Measurements from ENCODE around the gene DCANP1.

Gene DCANP1

DNA sequence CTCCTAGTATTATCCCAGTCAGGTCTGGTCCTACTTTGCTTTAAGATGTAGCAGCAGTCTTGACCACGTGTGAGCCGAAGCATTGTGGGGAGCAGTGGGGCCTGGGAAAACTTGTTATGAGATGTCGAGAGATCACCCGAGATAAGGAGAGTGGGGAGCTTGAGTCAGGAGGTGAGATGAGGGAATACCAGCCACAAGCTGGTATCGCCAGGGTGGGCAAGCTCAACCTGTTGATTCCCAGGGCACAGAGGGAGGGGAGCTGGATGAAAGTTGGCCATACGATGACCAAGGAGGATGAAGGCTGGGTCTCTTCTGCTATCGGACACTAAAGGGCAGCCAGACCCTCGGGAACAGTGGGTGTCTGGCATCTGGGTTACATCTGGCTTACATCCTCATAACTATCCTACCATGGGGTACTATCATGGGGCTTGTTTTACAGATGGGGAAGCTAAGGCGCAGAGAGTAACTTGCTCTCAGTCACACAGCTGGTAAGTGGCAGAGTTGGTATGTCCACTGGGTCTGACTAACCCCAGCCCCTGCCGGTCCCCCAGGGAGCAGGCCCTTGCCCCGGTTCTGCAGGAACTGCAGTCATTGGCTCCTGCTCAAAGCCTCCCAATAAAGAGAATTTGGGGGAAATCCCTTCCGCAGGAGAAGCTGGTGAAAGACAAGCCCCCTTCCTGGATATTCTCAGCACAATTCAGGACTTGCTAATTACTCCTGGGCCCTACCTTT, 18.4 kb upstream of the DCANP1 start:
- H3K4me3 ChIP-seq (ENCODE audit: control insufficient read depth, low read depth, low read length) = no peak overlapping the region
- TF ChIP-seq, protein P1, sequence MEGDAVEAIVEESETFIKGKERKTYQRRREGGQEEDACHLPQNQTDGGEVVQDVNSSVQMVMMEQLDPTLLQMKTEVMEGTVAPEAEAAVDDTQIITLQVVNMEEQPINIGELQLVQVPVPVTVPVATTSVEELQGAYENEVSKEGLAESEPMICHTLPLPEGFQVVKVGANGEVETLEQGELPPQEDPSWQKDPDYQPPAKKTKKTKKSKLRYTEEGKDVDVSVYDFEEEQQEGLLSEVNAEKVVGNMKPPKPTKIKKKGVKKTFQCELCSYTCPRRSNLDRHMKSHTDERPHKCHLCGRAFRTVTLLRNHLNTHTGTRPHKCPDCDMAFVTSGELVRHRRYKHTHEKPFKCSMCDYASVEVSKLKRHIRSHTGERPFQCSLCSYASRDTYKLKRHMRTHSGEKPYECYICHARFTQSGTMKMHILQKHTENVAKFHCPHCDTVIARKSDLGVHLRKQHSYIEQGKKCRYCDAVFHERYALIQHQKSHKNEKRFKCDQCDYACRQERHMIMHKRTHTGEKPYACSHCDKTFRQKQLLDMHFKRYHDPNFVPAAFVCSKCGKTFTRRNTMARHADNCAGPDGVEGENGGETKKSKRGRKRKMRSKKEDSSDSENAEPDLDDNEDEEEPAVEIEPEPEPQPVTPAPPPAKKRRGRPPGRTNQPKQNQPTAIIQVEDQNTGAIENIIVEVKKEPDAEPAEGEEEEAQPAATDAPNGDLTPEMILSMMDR (conservative IDR thresholded peaks at IDR 0.05; ENCODE audit: control insufficient read depth, insufficient read depth, low read depth, low read length) = no peak

DNA sequence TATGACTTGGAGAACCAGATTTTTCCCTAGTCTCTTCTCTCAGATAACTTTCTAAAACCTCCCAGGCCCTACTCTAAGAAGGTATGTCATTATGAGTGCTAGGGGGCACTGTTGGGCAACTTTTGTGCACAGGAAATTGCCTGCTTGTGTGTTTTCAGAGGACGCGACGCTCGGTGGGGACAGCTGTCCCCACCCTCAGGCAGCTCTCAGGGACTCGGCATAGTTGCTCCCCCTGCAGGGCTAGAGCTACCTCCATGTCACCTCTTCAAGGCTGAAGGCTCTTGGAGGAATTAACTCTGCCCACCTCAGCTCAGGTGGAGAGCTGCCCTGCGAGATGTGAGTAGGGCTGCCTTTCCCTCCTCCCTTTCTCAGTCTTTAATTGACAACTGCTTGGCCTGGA, 15.2 kb upstream of the DCANP1 start:
- no peak overlapping the region for H3K4me3 ChIP-seq (ENCODE audit: control insufficient read depth, low read depth, low read length)
- TF ChIP-seq, protein P1 (conservative IDR thresholded peaks at IDR 0.05; ENCODE audit: control insufficient read depth, insufficient read depth, low read depth, low read length) = peak; percentile 54
- DNase-seq (ENCODE audit: low read depth) = peak; percentile 46

More for the DNA sequence above, 18.4 kb upstream of the DCANP1 start:
- DNase-seq (ENCODE audit: low read depth) = no peak

DNA sequence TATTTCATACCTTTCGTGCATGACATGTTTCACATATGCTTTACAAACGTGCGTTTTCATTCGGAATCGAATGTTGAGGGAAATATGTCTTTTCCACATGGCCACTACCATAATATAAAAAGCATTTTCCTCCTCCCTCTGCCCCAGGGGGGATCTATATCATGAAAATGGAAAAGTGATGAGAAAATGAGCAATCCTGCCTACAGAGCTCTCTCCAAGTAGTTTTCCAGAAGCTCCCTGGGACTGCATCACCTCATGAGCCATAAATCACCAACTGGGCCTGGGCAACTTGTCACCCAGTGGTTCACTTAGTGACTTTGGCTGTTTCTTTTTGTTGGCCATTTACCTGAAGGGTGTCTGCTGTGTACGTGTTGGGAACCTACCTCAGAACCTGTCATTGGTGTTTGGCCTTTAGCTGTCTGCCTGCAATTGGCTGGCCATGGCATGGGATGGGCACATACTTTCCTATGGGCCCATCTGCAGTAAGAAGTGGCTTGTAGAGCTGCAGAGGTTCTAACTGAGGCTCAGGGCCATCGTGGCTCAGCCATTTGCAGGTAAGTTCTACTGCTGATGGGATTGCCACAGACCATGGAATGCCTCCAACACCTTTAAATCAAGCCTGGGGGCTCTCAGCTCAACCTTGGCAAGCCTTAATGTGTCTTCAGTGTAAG, 14.5 kb upstream of the DCANP1 start:
- no peak for DNase-seq (ENCODE audit: low read depth)
- TF ChIP-seq, protein P1 (conservative IDR thresholded peaks at IDR 0.05; ENCODE audit: control insufficient read depth, insufficient read depth, low read depth, low read length) = no peak
- H3K4me3 ChIP-seq (ENCODE audit: control insufficient read depth, low read depth, low read length) = no peak overlapping the region

DNA sequence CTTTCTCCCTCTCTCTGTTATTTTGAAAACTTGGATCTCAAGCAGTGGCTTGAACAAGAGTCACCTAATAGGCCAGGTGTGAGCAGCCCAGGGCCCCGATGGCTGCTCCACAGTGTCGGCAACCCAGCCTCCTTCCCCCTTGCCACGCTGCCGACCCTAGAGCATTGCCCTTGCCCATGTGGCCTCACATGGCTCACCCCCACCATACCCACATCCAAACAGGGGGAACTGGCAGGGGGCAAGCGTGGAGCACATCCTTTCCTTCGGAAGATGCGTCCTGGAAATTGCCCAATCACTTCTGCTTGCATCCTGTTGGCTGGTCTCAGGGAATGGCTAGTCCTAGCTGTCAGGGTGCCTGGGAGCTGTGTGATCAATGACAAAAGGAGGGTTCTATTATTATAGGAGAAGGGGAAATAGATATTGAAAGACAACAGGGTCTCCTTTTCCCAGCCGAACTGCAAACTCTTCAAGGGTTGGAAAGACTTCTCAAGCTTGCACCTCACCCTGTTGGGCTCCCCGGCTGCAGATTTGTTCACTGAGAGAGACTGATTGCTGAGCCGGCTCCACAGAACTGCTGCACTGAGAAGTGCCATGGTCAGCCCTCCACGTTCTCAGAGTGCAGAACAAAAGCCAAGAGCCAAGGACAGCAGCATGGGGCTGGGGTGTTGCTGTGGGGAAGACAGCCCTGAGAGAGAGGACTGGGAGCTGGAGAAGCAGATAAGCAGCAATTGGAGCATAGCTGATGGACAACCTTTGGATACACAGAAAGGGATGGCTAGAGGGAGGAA, 13.3 kb upstream of the DCANP1 start:
- H3K4me3 ChIP-seq (ENCODE audit: control insufficient read depth, low read depth, low read length) = no peak overlapping the region
- TF ChIP-seq, protein P1 (conservative IDR thresholded peaks at IDR 0.05; ENCODE audit: control insufficient read depth, insufficient read depth, low read depth, low read length) = no peak
- no peak for DNase-seq (ENCODE audit: low read depth)

DNA sequence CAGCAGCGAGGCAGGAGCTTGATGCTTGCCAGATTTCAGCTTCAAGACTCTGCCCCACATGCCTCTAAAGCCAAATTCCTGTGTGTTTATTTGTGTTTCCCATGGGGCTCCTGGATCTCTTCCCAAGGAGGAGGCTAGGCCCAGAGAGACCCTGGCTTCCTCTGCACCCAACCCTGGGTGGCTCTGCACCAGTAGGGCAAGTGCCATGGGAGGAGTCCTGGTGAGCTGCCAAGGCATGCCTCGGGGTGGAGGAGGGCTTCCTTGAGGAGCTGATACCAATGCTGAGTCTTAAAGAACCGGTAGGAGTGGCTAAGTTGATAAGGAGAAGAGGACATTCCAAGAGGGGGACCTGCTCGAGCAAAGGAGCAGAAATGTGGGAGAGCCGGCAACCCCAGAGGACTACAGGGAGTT, 11.8 kb upstream of the DCANP1 start:
- peak; percentile 38 for DNase-seq (ENCODE audit: low read depth)
- no peak overlapping the region for H3K4me3 ChIP-seq (ENCODE audit: control insufficient read depth, low read depth, low read length)
- TF ChIP-seq, protein P1 (conservative IDR thresholded peaks at IDR 0.05; ENCODE audit: control insufficient read depth, insufficient read depth, low read depth, low read length) = no peak

DNA sequence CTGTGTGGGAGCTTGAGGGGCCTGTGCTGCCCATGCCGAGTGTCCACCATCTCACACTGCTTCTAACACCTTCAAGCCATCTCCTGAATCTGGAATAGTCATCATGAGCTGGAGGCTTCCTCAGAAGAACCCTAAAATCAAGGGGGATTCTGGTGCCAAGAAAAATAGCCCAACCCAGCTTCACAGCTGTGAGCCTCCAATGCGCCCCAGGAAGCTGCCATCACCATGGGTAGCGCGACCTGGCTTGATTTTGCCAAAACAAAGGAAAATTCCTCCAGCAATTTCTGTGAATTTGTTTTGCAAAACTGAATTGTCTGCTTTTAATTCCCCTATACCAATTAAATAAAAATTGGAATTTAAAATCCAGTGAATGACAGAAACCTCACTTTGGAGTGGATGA, 11.2 kb upstream of the DCANP1 start:
- H3K4me3 ChIP-seq (ENCODE audit: control insufficient read depth, low read depth, low read length) = no peak overlapping the region
- no peak for DNase-seq (ENCODE audit: low read depth)
- TF ChIP-seq, protein P1 (conservative IDR thresholded peaks at IDR 0.05; ENCODE audit: control insufficient read depth, insufficient read depth, low read depth, low read length) = no peak
